ENCODE measurements around the gene ARSA. TPM values are rescaled to one million over a fixed set of nuclear protein-coding genes. Genes with fewer than 3 reads are reported as not detected.

ARSA gene
- total and polyA plus RNA-seq, 2 of the 13 experiments (the other 11 are each of a cell fraction or from before 2014, with no cell fraction given): 9.0 to 11.5 TPM

- WGBS (ENCODE audit: low lambda C conversion rate): 11% methylated on average over 2 of the region's 2 CpGs
- Histone ChIP-seq H3K4me2 (ENCODE audit: low read depth, low read length) (no peak overlapping the region), H3K9me3 (ENCODE audit: low read length) (no peaks in the 10 kb centered on the region), H3K36me3 (replicated peaks in 1 of 2; ENCODE audit: control insufficient read depth in 1 of 2, insufficient read depth in 2 of 2, low read length in 2 of 2) (no peaks in the 10 kb centered on the region), H2AFZ (ENCODE audit: low read length) (no peak overlapping the region), H3K79me2 (ENCODE audit: insufficient read depth, low read length) (no peaks in the 10 kb centered on the region), H3K27ac (ENCODE audit: extremely low read length, insufficient read depth, low read length) (no peak overlapping the region), H3K27me3 (ENCODE audit: control insufficient read depth in 1 of 2, insufficient read depth in 2 of 2, low read length in 2 of 2) (peaks cover 0 to 2% of the 10 kb centered on the region in 2 experiments; a peak in 2 of 5 replicates), H3K9ac (ENCODE audit: insufficient read depth, low read depth, low read length) (no peak overlapping the region), H4K20me1 (ENCODE audit: insufficient read depth, low read length) (no peaks in the 10 kb centered on the region; the same call in 1 of the 2 replicates), H3K4me3 (replicated peaks in 1 of 3; ENCODE audit: insufficient read depth in 1 of 3, low read depth in 2 of 3, low read length in 3 of 3) (no peak overlapping the region), H3K4me1 (ENCODE audit: insufficient read depth, low read length) (peaks cover 15% of the 10 kb centered on the region)
- no peak for FAIRE-seq
- DNase-seq (ENCODE audit: low spot score): no peak
- ChIA-PET CTCF (ENCODE audit: low intra/inter-chr PET ratio, low total read pairs) (no interaction called here), POLR2A (interaction anchor here (1.1 kb wide), 1 partner anchor 20 kb away, joined by 4 read pairs; the partner anchor contains the start of gene CHKB)
- in situ Hi-C loops (cut with HindIII; ENCODE audit: extremely low pct_ligation_motif_present, low pct_unique_long_range_greater_than_20kb) (no loop called here), intact Hi-C loops (cut with micrococcal nuclease; ENCODE audit: unreplicated experiment) (no loop called here)
- no peak for ATAC-seq
- no TSS peak for BruUV-seq (replicated peaks)
- TF ChIP-seq ELK4 (CRISPR knock-in tag; IDR thresholded peaks at IDR 0.05; ENCODE audit: borderline replicate concordance) (no peak), ZNF230 (CRISPR knock-in tag; IDR thresholded peaks at IDR 0.05) (no peak), EZH2 (conservative IDR thresholded peaks at IDR 0.05; ENCODE audit: low read depth, low read length) (no peak), ZNF383 (CRISPR knock-in tag; IDR thresholded peaks at IDR 0.05; ENCODE audit: borderline replicate concordance) (no peak), ZNF441 (CRISPR knock-in tag; IDR thresholded peaks at IDR 0.05; ENCODE audit: borderline replicate concordance) (no peak), ZNF512 (CRISPR knock-in tag; IDR thresholded peaks at IDR 0.05) (no peak), CERS6 (CRISPR knock-in tag; IDR thresholded peaks at IDR 0.05) (no peak), HES4 (CRISPR knock-in tag; IDR thresholded peaks at IDR 0.05; ENCODE audit: borderline replicate concordance) (no peak), HNF1B (CRISPR knock-in tag; IDR thresholded peaks at IDR 0.05) (no peak), ZBTB25 (CRISPR knock-in tag; IDR thresholded peaks at IDR 0.05) (no peak), MED1 (CRISPR knock-in tag; IDR thresholded peaks at IDR 0.05) (no peak), ZNF33B (CRISPR knock-in tag; IDR thresholded peaks at IDR 0.05) (no peak), ZNF276 (CRISPR knock-in tag; IDR thresholded peaks at IDR 0.05; ENCODE audit: low read depth) (no peak), ZNF792 (CRISPR knock-in tag; IDR thresholded peaks at IDR 0.05) (no peak), POGK (CRISPR knock-in tag; conservative IDR thresholded peaks at IDR 0.05) (no peak)
Measured at GRCh38 chr22:50602338-50602700, 25.6 kb downstream of the ARSA start.

All from HepG2 (cell line).